ENCODE data around the gene BMP5. TPM values are rescaled to one million over a fixed set of nuclear protein-coding genes. Genes with fewer than 3 reads are reported as not detected.

The BMP5 gene
- total RNA-seq, 1 experiment from 2014 or later: not detected

GRCh38 chr6:55895972-55896730 is 20.8 kb upstream of the BMP5 start:
- Mint-ChIP-seq H3K36me3 (ENCODE audit: insufficient read depth, unreplicated experiment) (no peaks in the 10 kb centered on the region), H3K4me3 (ENCODE audit: unreplicated experiment) (no peak overlapping the region), H3K27ac (ENCODE audit: low read depth, unreplicated experiment) (no peak overlapping the region), H3K27me3 (ENCODE audit: insufficient read depth, unreplicated experiment) (no peaks in the 10 kb centered on the region), H3K9me3 (ENCODE audit: unreplicated experiment) (no peaks in the 10 kb centered on the region), H3K4me1 (ENCODE audit: insufficient read depth, unreplicated experiment) (peaks cover 17% of the 10 kb centered on the region)
- intact Hi-C loops (cut with micrococcal nuclease): no loop called here
- DNase-seq (ENCODE audit: unreplicated experiment): no peak
- BruUV-seq (replicated peaks): no TSS peak
- ChIA-PET POLR2A (interaction anchor here (0.6 kb wide), 1 partner anchor 447 kb away, joined by 5 read pairs; no protein-coding TSS in a partner anchor), CTCF (interaction anchor here (0.5 to 1.3 kb wide), 3 partner anchors 343 to 451 kb away, joined by 3 to 7 read pairs (median 4); no protein-coding TSS in a partner anchor)
- no peak for TF ChIP-seq CTCF (IDR thresholded peaks at IDR 0.05; ENCODE audit: unreplicated experiment)

- POLR2A ChIA-PET: interaction anchor here (0.6 kb wide), 1 partner anchor 393 kb away, joined by 3 read pairs; no protein-coding TSS in a partner anchor
- CTCF ChIA-PET: no interaction called here
- Mint-ChIP-seq H3K4me1 (ENCODE audit: insufficient read depth, unreplicated experiment) (peaks cover 6% of the 10 kb centered on the region), H3K27me3 (ENCODE audit: insufficient read depth, unreplicated experiment) (no peaks in the 10 kb centered on the region), H3K9me3 (ENCODE audit: unreplicated experiment) (no peaks in the 10 kb centered on the region), H3K4me3 (ENCODE audit: unreplicated experiment) (no peak overlapping the region), H3K36me3 (ENCODE audit: insufficient read depth, unreplicated experiment) (no peaks in the 10 kb centered on the region), H3K27ac (ENCODE audit: low read depth, unreplicated experiment) (no peak overlapping the region)
- DNase-seq (ENCODE audit: unreplicated experiment): no peak
- BruUV-seq (replicated peaks): no TSS peak
- intact Hi-C loops (cut with micrococcal nuclease): no loop called here
- no peak for TF ChIP-seq CTCF (IDR thresholded peaks at IDR 0.05; ENCODE audit: unreplicated experiment)
Observed at GRCh38 chr6:55892749-55893357, 17.5 kb upstream of the BMP5 start.

- intact Hi-C loops (cut with micrococcal nuclease): loop anchor here (10.0 kb wide), 1 partner anchor 406 kb away; no protein-coding TSS in a partner anchor
- CTCF ChIA-PET: interaction anchor here (1.4 to 9.6 kb wide), 2 partner anchors 272 to 443 kb away, joined by 4 to 77 read pairs; no protein-coding TSS in a partner anchor
- POLR2A ChIA-PET: no interaction called here
- Mint-ChIP-seq H3K4me1 (ENCODE audit: insufficient read depth, unreplicated experiment) (no peaks in the 10 kb centered on the region), H3K27ac (ENCODE audit: low read depth, unreplicated experiment) (no peak overlapping the region), H3K9me3 (ENCODE audit: unreplicated experiment) (no peaks in the 10 kb centered on the region), H3K27me3 (ENCODE audit: insufficient read depth, unreplicated experiment) (no peaks in the 10 kb centered on the region), H3K4me3 (ENCODE audit: unreplicated experiment) (no peak overlapping the region), H3K36me3 (ENCODE audit: insufficient read depth, unreplicated experiment) (no peaks in the 10 kb centered on the region)
- BruUV-seq (replicated peaks): no TSS peak
- no peak for DNase-seq (ENCODE audit: unreplicated experiment)
- TF ChIP-seq CTCF (IDR thresholded peaks at IDR 0.05; ENCODE audit: unreplicated experiment): no peak
Observed at GRCh38 chr6:55888917-55889316, 13.5 kb upstream of the BMP5 start.

- no TSS peak for BruUV-seq (replicated peaks)
- CTCF ChIA-PET: interaction anchor here (0.6 to 9.6 kb wide), 12 partner anchors 62 to 609 kb away, joined by 3 to 77 read pairs (median 5); no protein-coding TSS in a partner anchor
- no peak overlapping the region for H3K27ac Mint-ChIP-seq (ENCODE audit: low read depth, unreplicated experiment)
Observed at GRCh38 chr6:55886185-55886836, 10.9 kb upstream of the BMP5 start.

More at GRCh38 chr6:55886185-55886836, 10.9 kb upstream of the BMP5 start:
- peak; percentile 50 for TF ChIP-seq CTCF (IDR thresholded peaks at IDR 0.05; ENCODE audit: unreplicated experiment)
- peak; percentile 34 for DNase-seq (ENCODE audit: unreplicated experiment)
- POLR2A ChIA-PET: interaction anchor here (1.2 to 1.6 kb wide), 2 partner anchors 437 to 440 kb away, joined by 3 to 4 read pairs; no protein-coding TSS in a partner anchor
- Mint-ChIP-seq H3K4me1 (ENCODE audit: insufficient read depth, unreplicated experiment) (peaks cover 18% of the 10 kb centered on the region), H3K36me3 (ENCODE audit: insufficient read depth, unreplicated experiment) (no peaks in the 10 kb centered on the region), H3K27me3 (ENCODE audit: insufficient read depth, unreplicated experiment) (no peaks in the 10 kb centered on the region), H3K4me3 (ENCODE audit: unreplicated experiment) (no peak overlapping the region), H3K9me3 (ENCODE audit: unreplicated experiment) (no peaks in the 10 kb centered on the region)
- intact Hi-C loops (cut with micrococcal nuclease): loop anchor here (1.0 to 10.0 kb wide), 5 partner anchors 269 to 610 kb away; no protein-coding TSS in a partner anchor

Data from MCF 10A (cell line).